Suprapubic skin (tissue), 4 donors: ENCODE measurements around the gene DENND11. TPM values are rescaled to one million over a fixed set of nuclear protein-coding genes. Genes with fewer than 3 reads are reported as not detected.

ENCODE experiments used
- DNase-seq, 2 donors: peaks; one replicate each; pipeline ENCODE4 v3.0.0-alpha.2; 2019; ENCODE audit warnings: low spot score in 2 of 2
- H3K27ac ChIP-seq: fragments of 200-600 bp; sonication (generic); one replicate; pipeline ENCODE4 v1.5.1; 2019
- H3K27me3 ChIP-seq: fragments of 200-600 bp; sonication (generic); one replicate; pipeline ENCODE4 v1.5.1; 2019
- H3K36me3 ChIP-seq: fragments of 200-600 bp; sonication (generic); one replicate; pipeline ENCODE4 v1.5.1; 2019
- H3K4me1 ChIP-seq: fragments of 200-600 bp; sonication (generic); one replicate; pipeline ENCODE4 v1.5.1; 2019
- H3K4me3 ChIP-seq: fragments of 200-600 bp; sonication (generic); one replicate; pipeline ENCODE4 v1.5.1; 2019; ENCODE audit warnings: mild to moderate bottlenecking
- H3K9me3 ChIP-seq: fragments of 200-600 bp; sonication (generic); one replicate; pipeline ENCODE4 v1.5.1; 2019
- CTCF ChIP-seq, 2 donors: fragments of 200-600 bp in 1 of 2; fragments of 450-650 bp in 1 of 2; sonication (generic) in 1 of 2; IDR thresholded peaks; one replicate each; pipeline ENCODE4 v1.5.1; 2016 to 2019; ENCODE audit warnings: antibody characterized with exemption in 2 of 2, mild to moderate bottlenecking in 1 of 2, moderate library complexity in 1 of 2
- EP300 ChIP-seq: sonication (generic); formaldehyde crosslinking; IDR thresholded peaks from one replicate; pipeline ENCODE4 v1.6.1; 2017; ENCODE audit warnings: antibody characterized with exemption
- POLR2A ChIP-seq, 2 donors: fragments of 450-650 bp; IDR thresholded peaks; one replicate each; pipeline ENCODE4 v1.6.1; 2017; ENCODE audit warnings: antibody characterized with exemption in 2 of 2, mild to moderate bottlenecking in 2 of 2, moderate library complexity in 2 of 2
- POLR2AphosphoS5 ChIP-seq, 3 donors: sonication (generic); formaldehyde crosslinking; IDR thresholded peaks; one replicate each; pipeline ENCODE4 v1.6.1; 2017; ENCODE audit warnings: antibody characterized with exemption in 3 of 3
- WGBS: methylation state at CpG from one replicate; pipeline ENCODE4 v1.1.5; 2018; 5-methylcytosine and 5-hydroxymethylcytosine counted together
- total RNA-seq, 4 donors: library from RNA; depleted of rRNA; stranded (reverse); fragments of >200 nt; gene quantifications; one replicate each; pipeline ENCODE4 v1.1.0, GENCODE V29; 2016

Gene DENND11
- total RNA-seq, 4 donors from 2014 or later, result 12.5 to 45.2 (median 17.9) TPM

DNA sequence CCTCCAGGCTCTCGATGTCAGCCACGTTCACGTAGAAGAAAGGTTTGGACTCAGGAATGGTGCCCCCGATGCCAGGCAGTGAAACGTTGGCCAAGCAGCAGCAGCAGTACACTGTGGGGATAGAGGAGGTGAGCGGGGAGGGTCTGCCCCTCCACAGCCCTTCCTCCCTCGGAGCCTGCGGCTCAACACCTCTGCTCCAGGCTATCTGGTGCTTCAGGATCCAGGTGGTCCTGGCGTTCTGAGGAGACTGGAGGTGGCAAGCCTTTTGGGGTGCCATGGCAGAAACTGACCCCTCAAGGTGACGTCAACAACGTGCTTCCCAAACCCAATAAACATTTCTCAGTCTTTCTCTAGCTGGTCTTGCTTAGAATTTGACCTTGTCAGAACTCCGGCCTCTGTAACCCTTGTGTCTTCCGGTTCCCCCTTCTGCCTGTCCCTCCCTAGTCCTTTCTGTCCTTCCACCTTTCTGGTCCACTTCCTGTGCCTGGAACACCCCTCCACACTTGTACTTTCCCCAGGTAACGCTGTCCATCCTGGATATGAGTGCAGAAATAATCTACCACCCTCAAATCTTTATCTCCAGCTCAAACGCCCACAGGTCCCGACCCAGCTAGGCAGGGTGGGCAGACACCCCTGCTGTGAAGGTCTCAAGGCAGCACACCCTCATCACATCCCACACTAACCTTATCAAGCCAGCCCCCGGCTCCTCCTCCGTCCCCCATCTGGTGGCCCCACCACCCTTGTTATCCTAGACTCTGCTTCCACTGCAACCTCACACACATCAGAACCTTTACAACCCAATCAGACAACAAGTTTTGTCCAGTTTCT lies 36.5 kb downstream of the DENND11 start:
- H3K9me3 ChIP-seq, result no peaks in the 10 kb centered on the region
- H3K27me3 ChIP-seq, result no peaks in the 10 kb centered on the region
- WGBS, result 94% methylated on average over 18 of the region's 18 CpGs
- TF ChIP-seq CTCF (IDR thresholded peaks at IDR 0.05) (no peak), POLR2A (IDR thresholded peaks at IDR 0.05) (no peak), EP300 (no peak), POLR2AphosphoS5 (IDR thresholded peaks at IDR 0.05) (no peak)
- H3K4me3 ChIP-seq, result no peak overlapping the region
- H3K4me1 ChIP-seq, result peaks cover 3% of the 10 kb centered on the region
- no peak overlapping the region for H3K27ac ChIP-seq
- DNase-seq, result no peak
- H3K36me3 ChIP-seq, result peaks cover 49% of the 10 kb centered on the region

- Histone ChIP-seq H3K27ac (no peak overlapping the region), H3K9me3 (no peaks in the 10 kb centered on the region), H3K4me3 (no peak overlapping the region), H3K36me3 (peaks cover 59% of the 10 kb centered on the region), H3K27me3 (no peaks in the 10 kb centered on the region), H3K4me1 (peaks cover 3% of the 10 kb centered on the region)
- TF ChIP-seq POLR2AphosphoS5 (IDR thresholded peaks at IDR 0.05) (no peak), CTCF (IDR thresholded peaks at IDR 0.05) (no peak), EP300 (no peak), POLR2A (IDR thresholded peaks at IDR 0.05) (no peak)
- 96% methylated on average over 6 of the region's 6 CpGs for WGBS
- DNase-seq, result no peak
Observed at GRCh38 chr7:141664450-141664849, 37.5 kb downstream of the DENND11 start.

DNA sequence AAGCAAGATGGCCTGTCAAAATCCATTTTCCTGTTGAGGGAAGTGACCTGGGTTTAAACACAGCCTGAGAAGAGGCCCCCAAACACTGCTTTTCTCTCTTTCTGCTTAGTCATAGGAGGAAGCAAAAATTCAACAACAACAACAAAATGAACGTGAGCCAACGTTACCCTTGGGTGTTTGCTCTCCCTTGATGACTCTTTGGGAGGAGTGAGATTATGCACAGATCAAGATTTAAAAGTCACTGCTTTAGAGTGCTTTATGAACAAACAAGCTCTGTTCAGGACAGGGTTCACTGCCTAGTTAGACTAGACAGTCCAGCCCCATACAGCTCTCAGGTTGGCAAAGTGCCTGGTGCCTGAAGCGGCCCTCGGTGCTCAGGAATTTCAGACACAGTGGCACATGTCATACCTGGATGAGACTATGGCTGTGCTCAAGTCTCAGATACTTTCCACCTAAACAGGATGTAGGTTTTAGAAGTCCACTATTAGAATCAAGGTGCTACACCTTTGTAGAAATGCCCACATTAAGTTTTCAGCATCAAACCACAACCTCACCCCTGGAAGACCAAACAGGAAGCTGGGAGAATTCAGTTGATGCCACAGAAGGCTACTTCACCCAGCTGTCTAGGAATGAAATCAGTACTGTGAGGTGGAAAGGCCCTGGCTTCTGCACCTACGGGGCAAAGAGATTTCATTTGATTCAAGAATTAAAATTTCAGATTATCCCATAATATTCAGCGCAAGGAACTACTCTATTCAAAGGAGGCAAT lies 38.7 kb downstream of the DENND11 start:
- WGBS, result 60% methylated on average over 6 of the region's 6 CpGs
- H3K27ac ChIP-seq, result peak overlapping the region; percentile 17
- TF ChIP-seq POLR2A (IDR thresholded peaks at IDR 0.05) (no peak), CTCF (IDR thresholded peaks at IDR 0.05) (no peak), EP300 (no peak), POLR2AphosphoS5 (IDR thresholded peaks at IDR 0.05) (no peak)

DNA sequence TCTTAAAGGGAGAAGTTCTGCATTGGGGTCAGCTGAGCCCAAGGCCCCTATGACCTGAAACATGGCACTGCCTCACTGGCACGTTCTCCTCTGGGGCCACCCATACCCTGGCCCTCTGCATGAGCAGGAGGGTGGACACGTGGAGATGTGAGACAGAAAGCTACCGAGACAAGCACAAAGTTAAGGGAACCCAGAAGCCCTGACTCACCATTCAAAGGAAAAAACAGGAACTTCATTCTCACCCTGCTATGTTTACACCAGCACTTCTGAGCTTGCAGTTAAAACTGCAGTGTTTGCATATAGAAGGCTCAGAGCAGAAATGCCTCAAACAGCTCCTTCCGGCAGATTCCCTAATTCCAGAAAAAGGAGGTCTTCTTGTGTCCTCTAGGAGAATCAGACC lies 41.7 kb downstream of the DENND11 start:
- Histone ChIP-seq H3K36me3 (peaks cover 67% of the 10 kb centered on the region), H3K4me1 (peaks cover 3% of the 10 kb centered on the region), H3K27ac (no peak overlapping the region), H3K27me3 (no peaks in the 10 kb centered on the region), H3K9me3 (no peaks in the 10 kb centered on the region), H3K4me3 (no peak overlapping the region)
- TF ChIP-seq CTCF (IDR thresholded peaks at IDR 0.05), result no peak
- no peak for TF ChIP-seq POLR2A (IDR thresholded peaks at IDR 0.05)
- TF ChIP-seq EP300, result no peak
- TF ChIP-seq POLR2AphosphoS5 (IDR thresholded peaks at IDR 0.05), result no peak
- 86% methylated on average over 4 of the region's 4 CpGs for WGBS
- DNase-seq, result no peak

More for the DNA sequence above, 38.7 kb downstream of the DENND11 start:
- Histone ChIP-seq H3K4me1 (peaks cover 3% of the 10 kb centered on the region), H3K36me3 (peaks cover 63% of the 10 kb centered on the region), H3K4me3 (no peak overlapping the region), H3K27me3 (no peaks in the 10 kb centered on the region), H3K9me3 (no peaks in the 10 kb centered on the region)
- DNase-seq, result no peak

GRCh38 chr7:141659501-141659900 lies 42.5 kb downstream of the DENND11 start:
- no peak for DNase-seq
- H3K4me1 ChIP-seq, result peaks cover 3% of the 10 kb centered on the region
- WGBS, result 83% methylated on average over 4 of the region's 6 CpGs
- no peak overlapping the region for H3K27ac ChIP-seq
- H3K9me3 ChIP-seq, result no peaks in the 10 kb centered on the region
- peaks cover 59% of the 10 kb centered on the region for H3K36me3 ChIP-seq
- TF ChIP-seq EP300 (no peak), POLR2A (IDR thresholded peaks at IDR 0.05) (no peak), POLR2AphosphoS5 (IDR thresholded peaks at IDR 0.05) (no peak), CTCF (IDR thresholded peaks at IDR 0.05) (no peak)
- no peaks in the 10 kb centered on the region for H3K27me3 ChIP-seq
- no peak overlapping the region for H3K4me3 ChIP-seq
